ENCODE results near the gene LAMB4.

DNA sequence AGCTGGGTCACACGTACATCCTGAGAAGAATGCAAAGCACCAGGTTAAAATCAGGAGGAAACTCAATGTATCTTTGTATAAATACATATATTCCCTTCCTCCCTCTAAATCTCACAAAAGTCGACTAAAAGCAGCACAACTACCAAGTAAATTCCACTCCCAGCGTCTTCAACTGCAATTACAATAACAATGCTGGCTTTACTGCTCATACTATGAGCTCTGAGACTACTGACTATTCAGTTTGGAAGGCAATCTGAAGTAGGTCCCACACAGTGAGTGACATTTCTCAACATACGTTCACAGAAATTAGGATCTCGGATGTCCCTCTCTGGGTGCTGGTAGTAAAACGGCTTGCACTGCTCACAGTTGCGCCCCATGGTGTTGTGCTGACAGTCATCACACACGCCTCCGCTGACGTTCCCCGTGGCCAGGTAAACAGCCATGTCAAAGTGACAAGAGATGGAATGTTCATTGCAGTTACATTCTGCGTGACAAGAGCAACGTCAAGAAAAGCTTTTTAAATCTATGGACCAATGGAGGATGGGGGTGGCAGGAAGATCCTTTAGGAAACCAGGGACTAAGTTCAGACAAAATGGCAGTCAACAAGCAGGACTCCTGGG lies 154.7 kb downstream of the LAMB4 start:
- TF ChIP-seq, protein P1, sequence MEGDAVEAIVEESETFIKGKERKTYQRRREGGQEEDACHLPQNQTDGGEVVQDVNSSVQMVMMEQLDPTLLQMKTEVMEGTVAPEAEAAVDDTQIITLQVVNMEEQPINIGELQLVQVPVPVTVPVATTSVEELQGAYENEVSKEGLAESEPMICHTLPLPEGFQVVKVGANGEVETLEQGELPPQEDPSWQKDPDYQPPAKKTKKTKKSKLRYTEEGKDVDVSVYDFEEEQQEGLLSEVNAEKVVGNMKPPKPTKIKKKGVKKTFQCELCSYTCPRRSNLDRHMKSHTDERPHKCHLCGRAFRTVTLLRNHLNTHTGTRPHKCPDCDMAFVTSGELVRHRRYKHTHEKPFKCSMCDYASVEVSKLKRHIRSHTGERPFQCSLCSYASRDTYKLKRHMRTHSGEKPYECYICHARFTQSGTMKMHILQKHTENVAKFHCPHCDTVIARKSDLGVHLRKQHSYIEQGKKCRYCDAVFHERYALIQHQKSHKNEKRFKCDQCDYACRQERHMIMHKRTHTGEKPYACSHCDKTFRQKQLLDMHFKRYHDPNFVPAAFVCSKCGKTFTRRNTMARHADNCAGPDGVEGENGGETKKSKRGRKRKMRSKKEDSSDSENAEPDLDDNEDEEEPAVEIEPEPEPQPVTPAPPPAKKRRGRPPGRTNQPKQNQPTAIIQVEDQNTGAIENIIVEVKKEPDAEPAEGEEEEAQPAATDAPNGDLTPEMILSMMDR (IDR thresholded peaks at IDR 0.05; ENCODE audit: low read depth, low read length, poor library complexity, severe bottlenecking), result no peak
- TF ChIP-seq EZH2phosphoT487 (IDR thresholded peaks at IDR 0.05; ENCODE audit: borderline replicate concordance, low read length), result no peak
